Neutrophil (primary cell): ENCODE results near the gene WDR37.

ENCODE experiments used
- H3K27ac ChIP-seq: fragments of 200-600 bp; sonication (generic); 2 replicates; pipeline ENCODE4 v1.5.1; 2016; ENCODE audit warnings: mild to moderate bottlenecking, moderate library complexity
- H3K27me3 ChIP-seq: fragments of 200-600 bp; sonication (generic); 2 replicates; pipeline ENCODE4 v1.6.0; 2016; ENCODE audit warnings: mild to moderate bottlenecking
- H3K36me3 ChIP-seq: fragments of 200-600 bp; sonication (generic); 2 replicates; pipeline ENCODE4 v1.5.1; 2017
- H3K4me1 ChIP-seq, 2 experiments: fragments of 200-600 bp in 1 of 2; sonication (generic) in 1 of 2; 1 replicate in 1 of 2; 2 replicates in 1 of 2; pipeline versions ENCODE4 v1.5.1 to v1.6.1; 2013 to 2016; ENCODE audit warnings: low read depth in 1 of 2, low read length in 1 of 2, mild to moderate bottlenecking in 1 of 2, moderate library complexity in 1 of 2; ENCODE audit not compliant: control insufficient read depth in 1 of 2, insufficient read depth in 1 of 2
- H3K4me3 ChIP-seq, 2 experiments: fragments of 200-600 bp in 1 of 2; sonication (generic) in 1 of 2; 1 replicate in 1 of 2; 2 replicates in 1 of 2; pipeline ENCODE4 v1.5.1; 2013 to 2016; ENCODE audit warnings: low read depth in 1 of 2, low read length in 1 of 2, mild to moderate bottlenecking in 1 of 2, moderate library complexity in 1 of 2
- H3K9me3 ChIP-seq: fragments of 200-600 bp; sonication (generic); 2 replicates; pipeline ENCODE4 v1.5.1; 2016
- CTCF ChIP-seq: fragments of 200-600 bp; sonication (generic); IDR thresholded peaks from 2 replicates; pipeline ENCODE4 v1.5.1; 2016; ENCODE audit warnings: antibody characterized with exemption

The WDR37 gene

GRCh38 chr10:1095498-1095897 lies 39.3 kb downstream of the WDR37 start:
- H3K9me3 ChIP-seq = no peaks in the 10 kb centered on the region
- TF ChIP-seq CTCF = no peak
- H3K4me3 ChIP-seq = no peak overlapping the region
- no peaks in the 10 kb centered on the region for H3K4me1 ChIP-seq
- no peak overlapping the region for H3K27ac ChIP-seq
- no peaks in the 10 kb centered on the region for H3K27me3 ChIP-seq
- peaks cover 91% of the 10 kb centered on the region for H3K36me3 ChIP-seq

- H3K4me1 ChIP-seq = no peaks in the 10 kb centered on the region
- TF ChIP-seq CTCF = no peak
These were observed 40.2 kb downstream of the WDR37 start for GRCh38 chr10:1096287-1096889.

GRCh38 chr10:1097436-1097835 lies 41.3 kb downstream of the WDR37 start:
- Histone ChIP-seq H3K4me1 (no peaks in the 10 kb centered on the region), H3K4me3 (no peak overlapping the region), H3K27me3 (no peaks in the 10 kb centered on the region), H3K9me3 (no peaks in the 10 kb centered on the region), H3K36me3 (peaks cover 93% of the 10 kb centered on the region), H3K27ac (no peak overlapping the region)
- TF ChIP-seq CTCF = no peak

More at GRCh38 chr10:1096287-1096889, 40.2 kb downstream of the WDR37 start:
- Histone ChIP-seq H3K27me3 (no peaks in the 10 kb centered on the region), H3K27ac (no peak overlapping the region), H3K9me3 (no peaks in the 10 kb centered on the region), H3K36me3 (peaks cover 91% of the 10 kb centered on the region), H3K4me3 (no peak overlapping the region)

GRCh38 chr10:1100143-1100542 lies 44.0 kb downstream of the WDR37 start:
- peaks cover 99% of the 10 kb centered on the region for H3K36me3 ChIP-seq
- H3K27me3 ChIP-seq = no peaks in the 10 kb centered on the region
- no peaks in the 10 kb centered on the region for H3K9me3 ChIP-seq
- TF ChIP-seq CTCF = no peak
- no peak overlapping the region for H3K27ac ChIP-seq
- H3K4me1 ChIP-seq = no peaks in the 10 kb centered on the region
- H3K4me3 ChIP-seq = no peak overlapping the region

GRCh38 chr10:1100691-1101368 lies 44.6 kb downstream of the WDR37 start:
- Histone ChIP-seq H3K4me1 (no peaks in the 10 kb centered on the region), H3K9me3 (no peaks in the 10 kb centered on the region), H3K36me3 (peaks cover 99% of the 10 kb centered on the region), H3K27me3 (no peaks in the 10 kb centered on the region), H3K27ac (no peak overlapping the region), H3K4me3 (no peak overlapping the region)
- TF ChIP-seq CTCF = no peak
